Astrocyte of the spinal cord (primary cell): Measurements from ENCODE around the gene DDX19B.
"Not testable (repeated sequence)": the region's sequence is repeated elsewhere in the genome, so short reads cannot be mapped to it uniquely, and the experiment has no call there.

Experiments
- DNase-seq: peaks from one replicate; pipeline ENCODE4 v3.0.0; 2011; ENCODE audit warnings: low read depth, low spot score
- H3K4me3 ChIP-seq: 2 replicates; pipeline ENCODE4 v1.5.1; 2011; ENCODE audit warnings: low read depth, mild to moderate bottlenecking, low read length, moderate library complexity
- CTCF ChIP-seq: IDR thresholded peaks from 2 replicates; pipeline ENCODE4 v1.5.1; 2012; ENCODE audit warnings: low read depth, mild to moderate bottlenecking, low read length, inconsistent platforms
- in situ Hi-C: cut with HindIII; loops from 2 replicates; pipeline ENCODE4 v1.10.0; 2017; ENCODE audit warnings: low sequenced_read_pairs

The DDX19B gene

GRCh38 chr16:70364399-70364798 is 65.4 kb downstream of the DDX19B start:
- no peak for TF ChIP-seq CTCF
- in situ Hi-C loops: no loop called here

GRCh38 chr16:70370145-70370544 is 71.2 kb downstream of the DDX19B start:
- H3K4me3 ChIP-seq, in situ Hi-C loops: not testable (repeated sequence)
- TF ChIP-seq CTCF: peak; percentile 75
- DNase-seq: peak; percentile 26

More at GRCh38 chr16:70364399-70364798, 65.4 kb downstream of the DDX19B start:
- no peak for DNase-seq
- no peak overlapping the region for H3K4me3 ChIP-seq

- in situ Hi-C loops: no loop called here
- H3K4me3 ChIP-seq: no peak overlapping the region
- no peak for DNase-seq
- no peak for TF ChIP-seq CTCF
Measured at GRCh38 chr16:70370924-70371323, 71.9 kb downstream of the DDX19B start.

- DNase-seq: no peak
- in situ Hi-C loops: no loop called here
- H3K4me3 ChIP-seq: no peak overlapping the region
- TF ChIP-seq CTCF: no peak
Measured at GRCh38 chr16:70372921-70373728, 74.1 kb downstream of the DDX19B start.

GRCh38 chr16:70374213-70374612 is 75.2 kb downstream of the DDX19B start:
- no peak overlapping the region for H3K4me3 ChIP-seq
- in situ Hi-C loops: no loop called here
- no peak for DNase-seq
- no peak for TF ChIP-seq CTCF

GRCh38 chr16:70375636-70376611 is 76.9 kb downstream of the DDX19B start:
- DNase-seq: no peak
- H3K4me3 ChIP-seq: no peak overlapping the region
- in situ Hi-C loops: no loop called here
- no peak for TF ChIP-seq CTCF
